ENCODE results near the gene CXCL6.

Gene CXCL6

DNA sequence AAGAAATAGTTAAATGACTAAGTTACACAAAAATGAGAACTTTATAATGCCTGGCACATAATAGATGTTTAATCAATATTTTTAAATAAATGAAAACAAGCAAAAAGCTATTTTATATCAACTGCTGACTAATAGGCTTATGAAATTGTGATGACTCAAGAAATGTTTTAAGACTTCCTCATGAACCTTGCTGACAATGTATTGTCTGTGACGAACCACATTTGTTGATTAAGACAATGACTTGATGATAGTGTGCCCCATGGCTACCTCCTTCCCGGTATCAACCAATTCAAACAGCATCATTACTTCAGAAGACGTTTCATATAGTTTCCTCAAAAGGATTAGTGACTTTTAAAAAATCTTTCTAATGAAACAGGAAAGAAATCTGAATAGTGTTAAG is 7.9 kb downstream of the CXCL6 start:
- H3K4me3 ChIP-seq (ENCODE audit: low read length, poor library complexity, severe bottlenecking): no peak overlapping the region

DNA sequence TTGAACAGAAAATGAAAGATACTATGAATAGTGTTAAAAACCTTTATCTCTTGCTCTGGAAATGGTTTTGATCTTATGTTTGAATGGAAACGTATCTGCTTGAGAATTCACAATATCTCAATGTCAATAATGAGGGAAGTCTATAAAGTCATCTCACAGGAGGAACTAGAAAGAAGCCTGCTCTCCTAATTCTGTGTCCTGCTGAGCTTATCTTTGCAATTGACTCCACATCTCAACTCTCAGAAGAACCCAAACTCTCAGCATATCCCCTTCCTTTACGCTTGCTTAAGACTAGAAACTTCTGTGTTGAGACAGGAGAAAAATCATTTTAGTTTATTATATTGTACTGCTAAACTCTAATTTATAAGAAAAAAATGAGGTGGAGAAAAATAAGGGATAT is 8.3 kb downstream of the CXCL6 start:
- Histone ChIP-seq H3K4me1 (ENCODE audit: insufficient read depth, low read length, poor library complexity, severe bottlenecking) (no peaks in the 10 kb centered on the region), H4K20me1 (ENCODE audit: insufficient read depth, low read length, poor library complexity, severe bottlenecking) (no peaks in the 10 kb centered on the region), H2AFZ (ENCODE audit: low read length) (no peak overlapping the region), H3K36me3 (ENCODE audit: insufficient read depth, low read length) (no peaks in the 10 kb centered on the region), H3K4me2 (ENCODE audit: low read depth, low read length, poor library complexity, severe bottlenecking) (no peak overlapping the region), H3K9me2 (replicated peaks; ENCODE audit: low read depth, low read length) (no peaks in the 10 kb centered on the region), H3K27me3 (ENCODE audit: insufficient read depth, low read length, poor library complexity, severe bottlenecking) (no peaks in the 10 kb centered on the region), H3K79me2 (ENCODE audit: insufficient read depth, low read length) (no peaks in the 10 kb centered on the region), H3F3A (ENCODE audit: low read depth) (no peaks in the 10 kb centered on the region), H3K4me3 (ENCODE audit: low read length, poor library complexity, severe bottlenecking) (no peak overlapping the region), H3K9me3 (ENCODE audit: insufficient read depth, low read depth, low read length) (no peaks in the 10 kb centered on the region), H3K9ac (ENCODE audit: low read depth, low read length, poor library complexity, severe bottlenecking) (no peak overlapping the region)
- TF ChIP-seq CTCF (conservative IDR thresholded peaks at IDR 0.05; ENCODE audit: low read length): no peak
- no peak for TF ChIP-seq EZH2phosphoT487 (IDR thresholded peaks at IDR 0.05; ENCODE audit: borderline replicate concordance)

More for the DNA sequence above, 7.9 kb downstream of the CXCL6 start:
- no peaks in the 10 kb centered on the region for H4K20me1 ChIP-seq (ENCODE audit: insufficient read depth, low read length, poor library complexity, severe bottlenecking)
- no peaks in the 10 kb centered on the region for H3K4me1 ChIP-seq (ENCODE audit: insufficient read depth, low read length, poor library complexity, severe bottlenecking)
- H3K36me3 ChIP-seq (ENCODE audit: insufficient read depth, low read length): no peaks in the 10 kb centered on the region
- H2AFZ ChIP-seq (ENCODE audit: low read length): no peak overlapping the region
- H3K79me2 ChIP-seq (ENCODE audit: insufficient read depth, low read length): no peaks in the 10 kb centered on the region
- no peak overlapping the region for H3K4me2 ChIP-seq (ENCODE audit: low read depth, low read length, poor library complexity, severe bottlenecking)
- H3K9ac ChIP-seq (ENCODE audit: low read depth, low read length, poor library complexity, severe bottlenecking): no peak overlapping the region
- no peaks in the 10 kb centered on the region for H3F3A ChIP-seq (ENCODE audit: low read depth)
- H3K9me2 ChIP-seq (replicated peaks; ENCODE audit: low read depth, low read length): no peaks in the 10 kb centered on the region
- no peak for TF ChIP-seq CTCF (conservative IDR thresholded peaks at IDR 0.05; ENCODE audit: low read length)
- TF ChIP-seq EZH2phosphoT487 (IDR thresholded peaks at IDR 0.05; ENCODE audit: borderline replicate concordance): no peak
- H3K9me3 ChIP-seq (ENCODE audit: insufficient read depth, low read depth, low read length): no peaks in the 10 kb centered on the region
- H3K27me3 ChIP-seq (ENCODE audit: insufficient read depth, low read length, poor library complexity, severe bottlenecking): no peaks in the 10 kb centered on the region

GRCh38 chr4:73847526-73848182 is 11.2 kb downstream of the CXCL6 start:
- Histone ChIP-seq H3K4me3 (ENCODE audit: low read length, poor library complexity, severe bottlenecking) (no peak overlapping the region), H2AFZ (ENCODE audit: low read length) (no peak overlapping the region), H3K4me2 (ENCODE audit: low read depth, low read length, poor library complexity, severe bottlenecking) (no peak overlapping the region), H3K36me3 (ENCODE audit: insufficient read depth, low read length) (no peaks in the 10 kb centered on the region), H3K9ac (ENCODE audit: low read depth, low read length, poor library complexity, severe bottlenecking) (no peak overlapping the region), H3K9me2 (replicated peaks; ENCODE audit: low read depth, low read length) (no peaks in the 10 kb centered on the region), H3K4me1 (ENCODE audit: insufficient read depth, low read length, poor library complexity, severe bottlenecking) (no peaks in the 10 kb centered on the region), H3K9me3 (ENCODE audit: insufficient read depth, low read depth, low read length) (no peaks in the 10 kb centered on the region), H3K79me2 (ENCODE audit: insufficient read depth, low read length) (no peaks in the 10 kb centered on the region), H3K27me3 (ENCODE audit: insufficient read depth, low read length, poor library complexity, severe bottlenecking) (no peaks in the 10 kb centered on the region), H3F3A (ENCODE audit: low read depth) (no peaks in the 10 kb centered on the region), H4K20me1 (ENCODE audit: insufficient read depth, low read length, poor library complexity, severe bottlenecking) (no peaks in the 10 kb centered on the region)
- no peak for TF ChIP-seq EZH2phosphoT487 (IDR thresholded peaks at IDR 0.05; ENCODE audit: borderline replicate concordance)
- TF ChIP-seq CTCF (conservative IDR thresholded peaks at IDR 0.05; ENCODE audit: low read length): no peak
